ENCODE data around the gene IGSF21. TPM values are rescaled to one million over a fixed set of nuclear protein-coding genes. Genes with fewer than 3 reads are reported as not detected.
"Not testable (repeated sequence)": the region's sequence is repeated elsewhere in the genome, so short reads cannot be mapped to it uniquely, and the experiment has no call there.

The IGSF21 gene
- total and polyA plus RNA-seq, 5 donors from 2014 or later, result not detected

DNA sequence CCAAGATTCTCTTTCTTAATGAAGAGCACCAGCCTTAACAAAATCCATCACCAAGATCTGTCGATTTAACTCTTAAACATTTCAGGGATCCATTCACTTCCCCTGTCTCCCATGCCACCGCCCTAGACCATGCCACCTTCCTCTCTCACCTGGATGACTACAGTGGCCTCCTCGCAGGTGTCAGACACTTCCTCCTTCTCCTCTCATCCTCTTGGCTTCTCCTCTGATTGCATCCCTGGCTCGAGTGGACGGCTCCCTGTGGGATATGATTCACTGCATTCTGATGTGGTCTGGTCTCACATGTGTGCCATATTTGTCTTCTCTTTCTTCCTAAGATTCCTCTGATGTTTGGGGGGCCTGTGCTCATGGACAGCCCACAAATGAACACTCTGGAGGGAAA is 306.7 kb downstream of the IGSF21 start:
- Histone ChIP-seq H3K36me3 (ENCODE audit: control insufficient read depth, insufficient read depth, low read length) (no peaks in the 10 kb centered on the region), H3K27ac (ENCODE audit: insufficient read depth, low read length, poor library complexity, severe bottlenecking) (no peak overlapping the region), H3K4me3 (ENCODE audit: low read depth, low read length) (no peak overlapping the region), H3K27me3 (ENCODE audit: control insufficient read depth, insufficient read depth, low read length) (no peaks in the 10 kb centered on the region), H3K4me1 (ENCODE audit: control insufficient read depth, insufficient read depth, low read length, poor library complexity, severe bottlenecking) (no peaks in the 10 kb centered on the region), H3K9me3 (ENCODE audit: control insufficient read depth in 2 of 2, low read length in 2 of 2) (no peaks in the 10 kb centered on the region)
- Mint-ChIP-seq H3K27ac (no peak overlapping the region), H3K4me3 (no peak overlapping the region), H3K9me3 (peaks cover 0 to 13% (median 4%) of the 10 kb centered on the region in 7 donors), H3K36me3 (no peaks in the 10 kb centered on the region), H3K27me3 (peaks cover 14% of the 10 kb centered on the region), H3K4me1 (no peaks in the 10 kb centered on the region)
- DNase-seq (no peak), ATAC-seq (ENCODE audit: low read depth in 2 of 2) (no peak)

DNA sequence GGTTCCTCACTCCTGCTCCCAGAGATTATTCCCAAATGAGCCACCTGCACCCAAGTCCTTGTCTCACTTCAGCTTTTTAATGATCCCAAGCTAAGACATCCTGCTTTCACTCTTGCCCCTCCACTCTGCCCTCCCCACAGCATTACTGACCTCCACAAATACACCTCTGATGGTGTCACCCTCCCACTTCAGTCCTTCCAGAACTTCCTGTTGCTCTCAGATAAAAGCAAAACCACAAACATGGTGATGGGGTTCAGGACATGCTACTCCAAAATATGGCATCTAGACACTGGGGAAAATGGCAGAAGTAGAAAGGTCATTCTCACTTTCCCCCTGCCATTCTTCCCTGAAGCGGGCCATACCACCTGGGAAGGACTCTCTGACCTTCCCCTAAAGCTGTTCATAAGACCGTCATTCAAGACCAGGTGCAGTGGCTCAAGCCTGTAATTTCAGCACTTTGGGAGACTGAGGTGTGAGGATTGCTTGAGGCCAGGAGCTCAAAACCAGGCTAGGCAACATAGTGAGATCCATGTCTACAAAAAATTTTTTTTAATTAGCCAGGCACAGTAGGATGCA is 307.4 kb downstream of the IGSF21 start:
- Histone ChIP-seq H3K4me3 (ENCODE audit: low read depth, low read length) (no peak overlapping the region), H3K36me3 (ENCODE audit: control insufficient read depth, insufficient read depth, low read length) (no peaks in the 10 kb centered on the region), H3K4me1 (ENCODE audit: control insufficient read depth, insufficient read depth, low read length, poor library complexity, severe bottlenecking) (no peaks in the 10 kb centered on the region), H3K27ac (ENCODE audit: insufficient read depth, low read length, poor library complexity, severe bottlenecking) (no peak overlapping the region), H3K9me3 (ENCODE audit: control insufficient read depth in 2 of 2, low read length in 2 of 2) (no peaks in the 10 kb centered on the region), H3K27me3 (ENCODE audit: control insufficient read depth, insufficient read depth, low read length) (no peaks in the 10 kb centered on the region)
- no peak overlapping the region for H3K4me3 Mint-ChIP-seq
- H3K27ac Mint-ChIP-seq, result no peak overlapping the region
- DNase-seq (no peak), ATAC-seq (ENCODE audit: low read depth in 2 of 2) (no peak)
- H3K9me3 Mint-ChIP-seq, result peaks cover 0 to 13% (median 4%) of the 10 kb centered on the region in 7 donors
- no peaks in the 10 kb centered on the region for H3K36me3 Mint-ChIP-seq
- H3K27me3 Mint-ChIP-seq, result peaks cover 14% of the 10 kb centered on the region
- no peaks in the 10 kb centered on the region for H3K4me1 Mint-ChIP-seq

DNA sequence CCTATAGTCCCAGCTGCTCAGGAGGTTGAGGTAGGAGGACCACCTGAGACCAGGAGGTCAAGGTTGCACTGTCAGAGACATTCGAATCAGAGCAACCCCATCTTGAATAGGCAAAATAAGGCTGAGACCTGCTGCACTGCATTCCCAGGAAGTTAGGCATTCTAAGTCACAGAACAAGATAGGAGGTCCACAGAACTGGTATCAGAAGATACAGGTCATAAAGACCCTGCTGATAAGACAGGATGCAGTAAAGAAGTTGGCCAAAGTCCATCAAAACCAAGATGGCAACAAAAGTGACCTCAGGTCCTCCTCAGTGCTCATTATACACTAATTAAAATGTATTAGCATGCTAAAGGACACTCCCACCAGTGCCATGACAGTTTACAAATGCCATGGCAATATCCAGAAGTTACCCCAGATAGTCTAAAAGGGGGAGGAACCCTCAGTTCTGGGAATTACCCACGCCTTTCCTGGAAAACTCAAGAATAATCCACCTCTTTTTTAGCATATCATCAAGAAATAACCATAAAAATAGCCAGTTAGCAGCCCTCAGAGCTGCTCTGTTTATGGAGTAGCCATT is 307.9 kb downstream of the IGSF21 start:
- no peaks in the 10 kb centered on the region for H3K4me1 ChIP-seq (ENCODE audit: control insufficient read depth, insufficient read depth, low read length, poor library complexity, severe bottlenecking)
- Mint-ChIP-seq H3K4me1 (no peaks in the 10 kb centered on the region), H3K36me3 (no peaks in the 10 kb centered on the region), H3K27ac (no peak overlapping the region), H3K27me3 (peaks cover 14% of the 10 kb centered on the region), H3K4me3 (no peak overlapping the region), H3K9me3 (peaks cover 0 to 13% (median 4%) of the 10 kb centered on the region in 7 donors)
- no peak overlapping the region for H3K4me3 ChIP-seq (ENCODE audit: low read depth, low read length)
- H3K36me3 ChIP-seq (ENCODE audit: control insufficient read depth, insufficient read depth, low read length), result no peaks in the 10 kb centered on the region
- no peak for DNase-seq
- ATAC-seq (ENCODE audit: low read depth in 2 of 2), result no peak
- H3K27ac ChIP-seq (ENCODE audit: insufficient read depth, low read length, poor library complexity, severe bottlenecking), result no peak overlapping the region
- no peaks in the 10 kb centered on the region for H3K9me3 ChIP-seq (ENCODE audit: control insufficient read depth in 2 of 2, low read length in 2 of 2)
- H3K27me3 ChIP-seq (ENCODE audit: control insufficient read depth, insufficient read depth, low read length), result no peaks in the 10 kb centered on the region

DNA sequence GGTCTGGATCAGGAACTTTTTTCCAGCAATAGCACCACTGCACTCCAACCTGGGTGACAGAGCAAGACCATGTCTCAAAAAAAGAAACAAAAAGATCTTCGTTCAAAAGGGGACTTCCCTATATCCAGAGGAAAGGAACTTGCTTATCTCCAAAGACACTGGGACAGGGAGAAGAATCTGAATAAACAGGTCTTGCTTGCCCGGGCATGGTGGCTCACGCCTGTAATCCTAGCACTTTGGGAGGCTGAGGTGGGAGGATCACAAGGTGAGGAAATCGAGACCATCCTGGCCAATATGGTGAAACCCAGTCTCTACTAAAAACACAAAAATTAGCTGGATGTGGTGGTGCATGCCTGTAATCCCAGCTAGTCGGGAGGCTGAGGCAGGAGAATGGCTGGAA is 308.5 kb downstream of the IGSF21 start:
- peaks cover 14% of the 10 kb centered on the region for H3K27me3 Mint-ChIP-seq
- H3K9me3 Mint-ChIP-seq, result peaks cover 0 to 11% (median 4%) of the 10 kb centered on the region in 7 donors
- H3K36me3 Mint-ChIP-seq; H3K4me1 ChIP-seq (ENCODE audit: control insufficient read depth, insufficient read depth, low read length, poor library complexity, severe bottlenecking); H3K27me3 ChIP-seq (ENCODE audit: control insufficient read depth, insufficient read depth, low read length); H3K4me3 ChIP-seq (ENCODE audit: low read depth, low read length); H3K27ac Mint-ChIP-seq; DNase-seq; H3K9me3 ChIP-seq (ENCODE audit: control insufficient read depth in 2 of 2, low read length in 2 of 2); H3K4me3 Mint-ChIP-seq; ATAC-seq (ENCODE audit: low read depth in 2 of 2); H3K36me3 ChIP-seq (ENCODE audit: control insufficient read depth, insufficient read depth, low read length); H3K27ac ChIP-seq (ENCODE audit: insufficient read depth, low read length, poor library complexity, severe bottlenecking); H3K4me1 Mint-ChIP-seq: not testable (repeated sequence)

DNA sequence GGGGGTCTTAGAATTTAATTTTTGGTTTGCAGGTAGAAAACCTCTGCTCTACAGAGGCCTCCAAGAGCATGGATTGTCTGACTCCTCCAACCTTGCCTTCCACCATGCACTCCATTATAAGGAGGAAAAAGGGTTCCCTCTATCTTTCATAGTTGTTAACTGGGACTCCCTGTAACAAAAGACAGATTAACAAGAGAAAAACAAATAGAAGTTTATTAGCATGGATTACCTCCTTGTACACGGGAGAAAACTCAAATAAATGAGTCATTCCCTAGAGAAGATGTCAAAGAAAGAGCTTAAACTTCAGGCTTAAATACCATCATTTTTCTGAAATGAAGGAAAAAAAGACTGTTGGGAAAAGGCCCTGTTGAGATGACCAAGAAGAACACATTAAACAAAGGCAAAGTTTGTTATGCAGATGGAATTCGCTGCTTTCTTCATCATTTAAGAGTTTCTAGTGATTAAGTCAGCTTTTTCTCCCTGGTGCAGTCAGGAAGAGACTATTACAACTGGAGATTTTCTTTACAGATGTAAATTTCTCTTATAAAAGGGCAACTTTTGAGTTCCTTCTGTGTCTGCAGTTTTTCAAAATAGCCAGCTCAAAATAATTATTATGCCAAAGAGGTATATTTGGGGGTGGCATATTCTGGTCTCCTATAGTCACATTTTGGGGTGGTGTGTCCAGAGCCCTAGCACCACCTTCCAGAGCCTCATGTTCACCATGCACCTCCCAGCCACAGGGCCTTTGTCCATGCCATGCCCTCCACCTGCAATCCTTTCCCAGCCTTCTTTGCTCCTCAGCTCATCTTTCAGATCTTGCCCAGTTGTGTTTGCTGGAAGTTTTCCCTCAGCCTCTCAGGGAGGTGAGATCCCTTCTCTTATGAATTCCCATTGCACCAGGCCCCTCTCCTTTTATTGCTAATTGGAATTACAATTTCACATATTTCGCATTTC is 310.0 kb downstream of the IGSF21 start:
- Histone ChIP-seq H3K4me3 (ENCODE audit: low read depth, low read length) (no peak overlapping the region), H3K36me3 (ENCODE audit: control insufficient read depth, insufficient read depth, low read length) (no peaks in the 10 kb centered on the region), H3K27me3 (ENCODE audit: control insufficient read depth, insufficient read depth, low read length) (no peaks in the 10 kb centered on the region), H3K9me3 (ENCODE audit: control insufficient read depth in 2 of 2, low read length in 2 of 2) (no peaks in the 10 kb centered on the region), H3K4me1 (ENCODE audit: control insufficient read depth, insufficient read depth, low read length, poor library complexity, severe bottlenecking) (no peaks in the 10 kb centered on the region), H3K27ac (ENCODE audit: insufficient read depth, low read length, poor library complexity, severe bottlenecking) (no peak overlapping the region)
- Mint-ChIP-seq H3K4me3 (no peak overlapping the region), H3K4me1 (no peaks in the 10 kb centered on the region), H3K9me3 (peaks cover 0 to 6% (median 3%) of the 10 kb centered on the region in 7 donors), H3K27me3 (peaks cover 14% of the 10 kb centered on the region), H3K27ac (no peak overlapping the region), H3K36me3 (no peaks in the 10 kb centered on the region)
- DNase-seq (no peak), ATAC-seq (ENCODE audit: low read depth in 2 of 2) (no peak)

DNA sequence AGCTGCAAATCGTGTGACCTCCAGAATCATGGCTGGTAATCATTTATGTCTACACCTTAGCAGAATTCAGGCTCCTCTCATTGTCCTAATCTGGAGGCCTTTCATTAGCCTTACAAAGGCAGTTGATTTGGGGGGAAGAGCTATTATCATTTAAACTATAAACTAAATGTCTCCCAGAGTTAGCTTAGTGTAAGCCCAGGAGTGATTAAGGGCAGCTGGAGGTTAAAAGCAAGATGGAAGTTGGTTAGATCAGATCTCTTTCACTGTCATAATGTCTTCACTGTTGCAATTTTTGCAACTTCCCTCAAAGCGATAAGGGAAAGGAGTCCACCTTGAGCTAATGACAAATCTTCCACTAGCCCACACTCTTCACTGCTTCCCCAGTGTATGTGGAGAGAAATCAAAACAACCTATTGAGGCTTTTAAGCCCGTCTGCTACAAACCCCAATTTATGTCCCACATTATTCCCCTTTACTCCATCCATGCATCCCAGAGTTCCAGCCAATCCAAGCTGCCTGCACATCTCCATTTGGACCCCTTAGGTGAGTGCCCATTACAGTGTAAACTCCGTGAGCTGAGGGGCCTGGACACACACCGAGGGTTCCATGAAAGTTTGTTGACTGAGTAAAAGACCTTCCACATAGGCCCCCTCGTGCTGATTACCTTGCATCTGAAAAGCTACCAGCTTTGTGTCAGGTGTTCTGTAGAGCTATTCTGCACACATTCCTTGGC is 311.7 kb downstream of the IGSF21 start:
- DNase-seq (no peak), ATAC-seq (ENCODE audit: low read depth in 2 of 2) (no peak)
- H3K27ac ChIP-seq (ENCODE audit: insufficient read depth, low read length, poor library complexity, severe bottlenecking), result no peak overlapping the region
- H3K27me3 Mint-ChIP-seq, result peaks cover 14% of the 10 kb centered on the region
- H3K9me3 ChIP-seq (ENCODE audit: control insufficient read depth in 2 of 2, low read length in 2 of 2), result no peaks in the 10 kb centered on the region
- no peak overlapping the region for H3K4me3 Mint-ChIP-seq
- no peaks in the 10 kb centered on the region for H3K27me3 ChIP-seq (ENCODE audit: control insufficient read depth, insufficient read depth, low read length)
- H3K4me1 Mint-ChIP-seq, result no peaks in the 10 kb centered on the region
- H3K4me1 ChIP-seq (ENCODE audit: control insufficient read depth, insufficient read depth, low read length, poor library complexity, severe bottlenecking), result no peaks in the 10 kb centered on the region
- no peak overlapping the region for H3K27ac Mint-ChIP-seq
- H3K36me3 ChIP-seq (ENCODE audit: control insufficient read depth, insufficient read depth, low read length), result no peaks in the 10 kb centered on the region
- no peak overlapping the region for H3K4me3 ChIP-seq (ENCODE audit: low read depth, low read length)
- H3K9me3 Mint-ChIP-seq, result peaks cover 0 to 5% (median 1%) of the 10 kb centered on the region in 7 donors
- H3K36me3 Mint-ChIP-seq, result no peaks in the 10 kb centered on the region

DNA sequence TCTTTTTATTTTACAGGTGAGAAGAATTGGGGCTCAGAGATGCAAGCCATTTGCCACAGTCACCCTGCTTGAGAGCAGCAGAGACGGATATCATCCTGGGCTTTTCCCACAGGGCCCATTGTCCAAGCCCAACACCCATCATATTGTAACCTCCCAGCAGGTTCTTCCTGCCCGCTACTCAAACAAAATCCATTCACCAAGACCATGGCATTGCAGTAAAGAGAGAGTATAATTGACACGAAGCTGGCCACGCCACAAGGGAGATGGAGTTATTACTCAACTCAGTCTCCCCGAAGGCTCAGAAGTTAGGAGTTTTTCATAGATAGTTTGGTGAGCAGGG is 312.2 kb downstream of the IGSF21 start:
- Mint-ChIP-seq H3K9me3 (peaks cover 0 to 3% (median 1%) of the 10 kb centered on the region in 7 donors), H3K27ac (no peak overlapping the region), H3K27me3 (peaks cover 14% of the 10 kb centered on the region), H3K4me1 (no peaks in the 10 kb centered on the region), H3K4me3 (no peak overlapping the region), H3K36me3 (no peaks in the 10 kb centered on the region)
- no peaks in the 10 kb centered on the region for H3K4me1 ChIP-seq (ENCODE audit: control insufficient read depth, insufficient read depth, low read length, poor library complexity, severe bottlenecking)
- H3K27ac ChIP-seq (ENCODE audit: insufficient read depth, low read length, poor library complexity, severe bottlenecking), result no peak overlapping the region
- H3K9me3 ChIP-seq (ENCODE audit: control insufficient read depth in 2 of 2, low read length in 2 of 2), result no peaks in the 10 kb centered on the region
- H3K27me3 ChIP-seq (ENCODE audit: control insufficient read depth, insufficient read depth, low read length), result no peaks in the 10 kb centered on the region
- ATAC-seq (ENCODE audit: low read depth in 2 of 2), result no peak
- no peaks in the 10 kb centered on the region for H3K36me3 ChIP-seq (ENCODE audit: control insufficient read depth, insufficient read depth, low read length)
- DNase-seq, result no peak
- no peak overlapping the region for H3K4me3 ChIP-seq (ENCODE audit: low read depth, low read length)
